C4-2B (cell line): ENCODE measurements around the gene DCST2.

Source experiments
- H3K27ac ChIP-seq: fragments of 450-650 bp; 2 replicates; pipeline ENCODE4 v1.5.1; 2017
- ZFX ChIP-seq: fragments of 450-650 bp; IDR thresholded peaks from 2 replicates; pipeline ENCODE4 v1.6.1; 2017
- TF ChIP-seq, protein P1 (sequence below): fragments of 450-650 bp; conservative IDR thresholded peaks from 2 replicates; pipeline ENCODE4 v1.5.1; 2017; ENCODE audit warnings: mild to moderate bottlenecking

The DCST2 gene

DNA sequence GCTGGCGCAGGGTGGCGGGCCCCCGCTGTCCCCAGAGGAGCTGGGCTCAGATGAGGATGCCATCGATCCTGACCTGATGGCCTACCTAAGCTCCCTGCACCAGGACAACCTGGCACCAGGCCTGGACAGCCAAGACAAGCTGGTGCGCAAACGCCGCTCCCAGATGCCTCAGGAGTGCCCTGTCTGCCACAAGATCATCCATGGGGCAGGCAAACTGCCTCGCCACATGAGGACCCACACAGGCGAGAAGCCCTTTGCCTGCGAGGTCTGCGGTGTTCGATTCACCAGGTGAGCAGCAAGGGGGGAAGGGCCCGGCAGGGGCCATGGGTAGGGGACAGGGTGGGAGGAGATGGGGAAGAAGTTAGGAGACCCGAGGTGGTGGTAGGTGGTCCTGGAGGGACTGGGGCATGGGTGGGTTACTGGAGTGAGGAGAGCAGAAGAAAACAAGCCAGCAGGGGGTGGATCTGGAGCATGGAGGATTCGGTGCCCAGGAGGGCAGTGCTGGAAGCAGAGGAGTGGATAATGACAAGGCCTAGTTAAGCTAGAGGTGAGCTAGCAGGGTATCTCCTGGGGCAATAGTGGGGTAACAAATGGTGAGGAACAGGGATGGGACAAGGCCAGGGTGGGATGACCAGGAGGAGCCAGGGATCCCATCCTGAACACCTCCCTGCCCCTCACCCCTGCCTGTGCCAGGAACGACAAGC is 17.9 kb downstream of the DCST2 start:
- no peak overlapping the region for H3K27ac ChIP-seq
- TF ChIP-seq, protein P1, sequence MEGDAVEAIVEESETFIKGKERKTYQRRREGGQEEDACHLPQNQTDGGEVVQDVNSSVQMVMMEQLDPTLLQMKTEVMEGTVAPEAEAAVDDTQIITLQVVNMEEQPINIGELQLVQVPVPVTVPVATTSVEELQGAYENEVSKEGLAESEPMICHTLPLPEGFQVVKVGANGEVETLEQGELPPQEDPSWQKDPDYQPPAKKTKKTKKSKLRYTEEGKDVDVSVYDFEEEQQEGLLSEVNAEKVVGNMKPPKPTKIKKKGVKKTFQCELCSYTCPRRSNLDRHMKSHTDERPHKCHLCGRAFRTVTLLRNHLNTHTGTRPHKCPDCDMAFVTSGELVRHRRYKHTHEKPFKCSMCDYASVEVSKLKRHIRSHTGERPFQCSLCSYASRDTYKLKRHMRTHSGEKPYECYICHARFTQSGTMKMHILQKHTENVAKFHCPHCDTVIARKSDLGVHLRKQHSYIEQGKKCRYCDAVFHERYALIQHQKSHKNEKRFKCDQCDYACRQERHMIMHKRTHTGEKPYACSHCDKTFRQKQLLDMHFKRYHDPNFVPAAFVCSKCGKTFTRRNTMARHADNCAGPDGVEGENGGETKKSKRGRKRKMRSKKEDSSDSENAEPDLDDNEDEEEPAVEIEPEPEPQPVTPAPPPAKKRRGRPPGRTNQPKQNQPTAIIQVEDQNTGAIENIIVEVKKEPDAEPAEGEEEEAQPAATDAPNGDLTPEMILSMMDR, result no peak

DNA sequence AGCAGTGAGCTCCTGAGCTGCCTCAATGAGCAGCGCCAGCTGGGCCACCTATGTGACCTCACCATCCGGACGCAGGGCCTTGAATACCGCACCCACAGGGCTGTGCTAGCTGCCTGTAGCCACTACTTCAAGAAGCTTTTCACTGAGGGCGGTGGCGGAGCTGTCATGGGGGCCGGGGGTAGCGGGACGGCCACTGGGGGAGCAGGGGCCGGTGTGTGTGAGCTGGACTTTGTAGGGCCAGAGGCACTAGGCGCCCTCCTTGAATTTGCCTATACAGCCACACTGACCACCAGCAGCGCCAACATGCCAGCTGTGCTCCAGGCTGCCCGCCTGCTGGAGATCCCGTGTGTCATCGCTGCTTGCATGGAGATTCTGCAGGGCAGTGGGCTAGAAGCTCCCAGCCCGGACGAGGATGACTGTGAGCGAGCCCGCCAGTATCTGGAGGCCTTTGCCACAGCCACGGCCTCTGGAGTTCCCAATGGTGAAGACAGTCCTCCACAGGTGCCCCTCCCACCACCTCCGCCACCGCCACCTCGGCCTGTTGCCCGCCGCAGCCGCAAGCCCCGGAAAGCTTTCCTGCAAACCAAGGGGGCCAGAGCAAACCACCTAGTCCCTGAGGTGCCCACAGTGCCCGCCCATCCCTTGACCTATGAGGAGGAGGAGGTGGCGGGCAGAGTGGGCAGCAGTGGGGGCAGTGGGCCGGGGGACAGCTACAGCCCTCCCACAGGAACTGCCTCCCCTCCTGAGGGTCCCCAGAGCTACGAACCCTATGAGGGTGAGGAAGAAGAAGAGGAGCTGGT is 18.7 kb downstream of the DCST2 start:
- TF ChIP-seq ZFX, result no peak
- TF ChIP-seq, protein P1, result no peak
- H3K27ac ChIP-seq, result no peak overlapping the region

- H3K27ac ChIP-seq, result peak overlapping the region; percentile 16
- no peak for TF ChIP-seq ZFX
- TF ChIP-seq, protein P1, result no peak
Observed at GRCh38 chr1:155013632-155014031, 19.9 kb downstream of the DCST2 start.

GRCh38 chr1:155012776-155013602 is 20.6 kb downstream of the DCST2 start:
- H3K27ac ChIP-seq, result peak overlapping the region; percentile 16
- TF ChIP-seq ZFX, result no peak
- TF ChIP-seq, protein P1, result no peak

DNA sequence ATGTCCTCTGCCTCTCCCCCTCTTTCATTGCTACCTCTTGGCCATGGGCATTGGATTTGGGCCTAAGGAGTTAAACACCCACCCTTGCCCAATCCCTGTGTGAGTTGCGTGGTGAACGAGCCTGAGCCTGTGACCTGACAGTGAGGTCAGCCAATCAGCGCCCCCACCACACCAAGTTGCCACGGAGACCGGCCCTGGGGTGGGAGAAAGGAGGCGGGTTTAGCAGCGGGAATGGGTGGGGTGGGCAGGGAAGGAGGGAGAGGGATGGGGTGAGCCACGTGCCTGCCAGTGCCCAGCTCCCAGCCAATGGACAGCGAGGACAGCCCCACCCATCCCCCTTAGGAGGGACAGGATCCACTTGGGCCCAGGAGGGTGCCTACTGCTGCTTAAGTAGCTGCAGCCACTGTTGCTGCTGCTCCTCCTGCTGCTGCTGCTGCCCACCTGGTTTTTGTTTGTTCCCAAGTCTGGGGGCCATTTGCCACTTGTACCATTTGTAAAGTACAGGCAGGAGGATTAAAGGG is 21.5 kb downstream of the DCST2 start:
- H3K27ac ChIP-seq, result peak overlapping the region; percentile 16
- no peak for TF ChIP-seq ZFX
- TF ChIP-seq, protein P1, result no peak

DNA sequence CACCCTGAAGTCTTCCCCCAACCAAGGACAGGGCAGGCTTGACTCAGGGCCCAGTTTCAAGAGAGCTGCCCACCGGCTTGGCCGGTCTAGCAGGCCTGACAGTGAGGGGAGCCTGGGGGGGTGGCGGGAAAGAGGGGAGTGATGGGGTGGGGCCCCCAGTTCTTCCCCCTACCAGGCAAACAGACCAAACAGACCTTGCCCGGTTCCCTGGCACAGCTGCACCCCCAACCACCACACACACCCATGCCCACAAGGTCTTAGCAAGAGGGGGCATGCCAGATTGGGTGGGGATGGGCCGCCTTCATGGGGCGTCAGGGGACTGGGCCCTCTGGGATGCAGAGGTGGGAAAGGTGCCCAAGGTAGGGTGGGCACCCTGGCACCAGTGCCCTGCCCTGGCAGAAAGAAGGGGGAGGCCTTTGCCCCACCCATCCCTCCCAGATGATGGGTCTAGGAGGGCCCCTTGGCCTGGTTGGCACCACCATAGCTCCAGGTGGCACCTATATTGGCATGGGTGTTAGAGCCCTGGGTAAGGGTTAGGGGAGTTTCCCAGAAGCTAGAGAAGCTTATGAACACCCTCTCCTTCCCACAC is 22.1 kb downstream of the DCST2 start:
- peak overlapping the region; percentile 16 for H3K27ac ChIP-seq
- TF ChIP-seq, protein P1, result no peak
- TF ChIP-seq ZFX, result no peak
